ENCODE measurements around the gene LMF1.
"Not testable (repeated sequence)": the region's sequence is repeated elsewhere in the genome, so short reads cannot be mapped to it uniquely, and the experiment has no call there.

Gene LMF1

GRCh38 chr16:841455-842060 lies 129.2 kb downstream of the LMF1 start:
- no peak for TF ChIP-seq CTCF (IDR thresholded peaks at IDR 0.05)
- no peak overlapping the region for H3K4me3 ChIP-seq (ENCODE audit: low read depth, low read length)
- H2AFZ ChIP-seq: no peak overlapping the region
- H3K27me3 ChIP-seq (ENCODE audit: control insufficient read depth, insufficient read depth, low read length): no peaks in the 10 kb centered on the region
- no peaks in the 10 kb centered on the region for H3K4me1 ChIP-seq
- H3K79me2 ChIP-seq: no peaks in the 10 kb centered on the region
- H3K9me3 ChIP-seq (ENCODE audit: control insufficient read depth, low read length): no peaks in the 10 kb centered on the region
- no peak overlapping the region for H3K4me2 ChIP-seq (ENCODE audit: low read length)
- H3K36me3 ChIP-seq (ENCODE audit: control insufficient read depth, insufficient read depth, low read length): no peaks in the 10 kb centered on the region
- no peak overlapping the region for H3K9ac ChIP-seq
- H3K27ac ChIP-seq: no peak overlapping the region

GRCh38 chr16:840561-841454 lies 130.0 kb downstream of the LMF1 start:
- H3K4me3 ChIP-seq (ENCODE audit: low read depth, low read length): no peak overlapping the region
- H3K27me3 ChIP-seq (ENCODE audit: control insufficient read depth, insufficient read depth, low read length): no peaks in the 10 kb centered on the region
- no peak for TF ChIP-seq CTCF (IDR thresholded peaks at IDR 0.05)
- no peaks in the 10 kb centered on the region for H3K4me1 ChIP-seq
- H3K27ac ChIP-seq: no peak overlapping the region
- no peak overlapping the region for H2AFZ ChIP-seq
- no peak overlapping the region for H3K9ac ChIP-seq
- no peak overlapping the region for H3K4me2 ChIP-seq (ENCODE audit: low read length)
- H3K9me3 ChIP-seq (ENCODE audit: control insufficient read depth, low read length): no peaks in the 10 kb centered on the region
- no peaks in the 10 kb centered on the region for H3K79me2 ChIP-seq
- no peaks in the 10 kb centered on the region for H3K36me3 ChIP-seq (ENCODE audit: control insufficient read depth, insufficient read depth, low read length)

GRCh38 chr16:839643-840408 lies 131.0 kb downstream of the LMF1 start:
- no peaks in the 10 kb centered on the region for H3K9me3 ChIP-seq (ENCODE audit: control insufficient read depth, low read length)
- no peaks in the 10 kb centered on the region for H3K36me3 ChIP-seq (ENCODE audit: control insufficient read depth, insufficient read depth, low read length)
- H3K4me3 ChIP-seq (ENCODE audit: low read depth, low read length): no peak overlapping the region
- no peaks in the 10 kb centered on the region for H3K4me1 ChIP-seq
- no peak overlapping the region for H3K9ac ChIP-seq
- no peak overlapping the region for H2AFZ ChIP-seq
- TF ChIP-seq CTCF (IDR thresholded peaks at IDR 0.05): no peak
- H3K79me2 ChIP-seq: no peaks in the 10 kb centered on the region
- H3K27me3 ChIP-seq (ENCODE audit: control insufficient read depth, insufficient read depth, low read length): no peaks in the 10 kb centered on the region
- H3K4me2 ChIP-seq (ENCODE audit: low read length): no peak overlapping the region
- H3K27ac ChIP-seq: no peak overlapping the region

GRCh38 chr16:838741-839140 lies 132.0 kb downstream of the LMF1 start:
- no peak overlapping the region for H3K4me3 ChIP-seq (ENCODE audit: low read depth, low read length)
- no peak overlapping the region for H3K9ac ChIP-seq
- no peak overlapping the region for H3K27ac ChIP-seq
- no peak overlapping the region for H2AFZ ChIP-seq
- H3K27me3 ChIP-seq (ENCODE audit: control insufficient read depth, insufficient read depth, low read length): no peaks in the 10 kb centered on the region
- no peaks in the 10 kb centered on the region for H3K79me2 ChIP-seq
- H3K9me3 ChIP-seq (ENCODE audit: control insufficient read depth, low read length): no peaks in the 10 kb centered on the region
- no peak overlapping the region for H3K4me2 ChIP-seq (ENCODE audit: low read length)
- no peaks in the 10 kb centered on the region for H3K4me1 ChIP-seq
- no peaks in the 10 kb centered on the region for H3K36me3 ChIP-seq (ENCODE audit: control insufficient read depth, insufficient read depth, low read length)
- no peak for TF ChIP-seq CTCF (IDR thresholded peaks at IDR 0.05)

GRCh38 chr16:836822-837221 lies 134.0 kb downstream of the LMF1 start:
- H3K36me3 ChIP-seq (ENCODE audit: control insufficient read depth, insufficient read depth, low read length); H3K9ac ChIP-seq; H3K27ac ChIP-seq; H3K4me3 ChIP-seq (ENCODE audit: low read depth, low read length); H3K27me3 ChIP-seq (ENCODE audit: control insufficient read depth, insufficient read depth, low read length); H2AFZ ChIP-seq; H3K4me1 ChIP-seq; H3K9me3 ChIP-seq (ENCODE audit: control insufficient read depth, low read length); H3K79me2 ChIP-seq; H3K4me2 ChIP-seq (ENCODE audit: low read length): not testable (repeated sequence)

All from parathyroid adenoma (tissue), 2 donors.